Stimulated activated CD4-positive, alpha-beta T cell treated with anti-CD3 and anti-CD28 coated beads, Interleukin-1b, Interleukin-23, amount 100 ng/mL, for 1 hour (primary cell): ENCODE data around the gene FAM241B.

Experiments used
- DNase-seq, 2 donors: peaks; one replicate each; pipeline ENCODE4 v3.0.0-alpha.2; 2020; ENCODE audit warnings: low read depth in 2 of 2

The FAM241B gene

DNA sequence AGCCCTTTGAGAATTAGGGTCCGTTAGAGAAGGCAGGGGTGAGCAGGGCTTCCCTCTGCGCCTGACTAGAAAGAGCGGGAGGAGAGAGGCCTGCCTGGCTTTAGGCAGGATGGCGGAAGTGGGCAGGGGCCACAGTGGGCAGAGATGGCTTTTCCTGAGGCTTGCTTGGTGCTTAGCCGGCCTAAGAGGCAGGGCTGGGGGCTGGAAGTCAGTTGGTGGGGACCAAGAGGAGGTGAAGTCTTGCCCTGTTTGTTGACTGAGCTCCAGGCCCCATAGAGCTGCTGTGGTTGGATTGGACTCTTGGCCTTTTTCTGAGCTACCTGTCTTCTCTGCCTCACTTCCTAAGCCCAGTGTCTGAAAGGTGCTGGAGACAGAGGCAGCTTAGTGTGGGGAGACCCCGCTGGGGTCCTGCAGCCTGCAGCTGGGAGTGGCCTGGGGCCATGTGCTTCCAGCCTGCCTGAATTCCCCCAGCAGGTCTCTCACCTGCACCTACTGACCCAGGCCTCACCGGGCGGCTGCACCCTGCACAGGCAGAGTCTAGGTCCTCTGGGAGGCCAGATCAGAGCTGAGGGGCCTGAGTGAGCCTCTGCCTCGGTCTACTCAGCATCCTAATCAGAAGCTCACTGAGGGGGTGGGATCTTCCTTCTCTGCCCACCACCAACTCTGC lies 4.8 kb downstream of the FAM241B start:
- no peak for DNase-seq

DNA sequence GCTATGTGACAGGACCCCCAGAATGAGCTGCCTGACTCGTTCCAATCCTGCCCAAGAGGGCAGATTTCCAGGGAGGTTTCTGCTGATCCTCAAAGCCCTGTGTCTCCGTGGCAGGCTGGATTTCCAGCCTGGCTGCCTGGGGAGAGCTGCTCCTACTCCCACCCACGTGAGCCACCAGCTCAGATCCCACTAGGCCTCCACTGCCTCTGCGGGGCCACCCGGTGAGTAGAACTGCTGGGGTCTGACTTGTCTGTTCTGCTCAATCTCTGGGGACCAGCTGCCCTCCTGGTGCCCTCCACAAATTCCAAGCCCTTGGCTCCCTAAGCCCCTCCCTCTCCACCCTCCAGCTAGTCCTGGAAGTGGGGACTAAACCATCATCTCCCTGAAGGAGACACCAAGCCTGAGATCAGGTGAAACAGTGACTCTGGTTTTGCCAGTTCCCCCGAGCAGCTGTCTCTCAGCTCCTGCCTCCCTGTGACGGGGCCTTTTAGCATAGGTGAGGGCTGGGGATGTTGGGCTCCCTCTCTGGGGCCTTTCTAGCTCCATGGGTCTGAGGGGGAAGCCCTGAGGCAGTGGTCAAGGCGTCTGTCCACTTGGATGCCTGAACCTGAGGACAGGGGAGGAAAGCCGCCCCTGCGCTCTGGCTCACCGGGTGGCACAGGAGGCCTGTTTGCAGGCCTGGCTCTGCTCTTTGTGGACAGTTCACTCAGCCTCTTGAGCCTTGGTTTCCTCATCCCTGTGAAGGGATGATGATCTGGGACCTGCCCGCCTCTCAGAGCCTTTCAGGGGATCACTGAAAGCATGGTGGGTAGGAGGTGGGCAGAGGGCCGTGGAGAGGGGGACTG lies 5.6 kb downstream of the FAM241B start:
- DNase-seq: no peak

DNA sequence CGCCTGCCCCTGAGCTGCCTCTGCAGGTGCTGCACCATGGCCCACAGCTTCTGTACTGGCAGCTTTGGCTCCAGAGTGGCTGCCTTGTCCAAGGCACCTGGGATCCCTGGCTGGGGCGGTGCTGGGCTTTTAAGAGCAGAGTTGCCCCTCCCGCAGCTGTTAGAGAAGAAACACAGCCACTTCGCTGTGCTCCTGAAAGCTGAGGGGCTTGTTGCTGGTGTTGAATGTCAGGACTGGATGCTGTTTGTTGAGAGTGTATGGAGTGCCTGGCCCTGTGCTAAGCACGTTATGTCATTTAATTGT lies 6.2 kb downstream of the FAM241B start:
- DNase-seq: no peak

DNA sequence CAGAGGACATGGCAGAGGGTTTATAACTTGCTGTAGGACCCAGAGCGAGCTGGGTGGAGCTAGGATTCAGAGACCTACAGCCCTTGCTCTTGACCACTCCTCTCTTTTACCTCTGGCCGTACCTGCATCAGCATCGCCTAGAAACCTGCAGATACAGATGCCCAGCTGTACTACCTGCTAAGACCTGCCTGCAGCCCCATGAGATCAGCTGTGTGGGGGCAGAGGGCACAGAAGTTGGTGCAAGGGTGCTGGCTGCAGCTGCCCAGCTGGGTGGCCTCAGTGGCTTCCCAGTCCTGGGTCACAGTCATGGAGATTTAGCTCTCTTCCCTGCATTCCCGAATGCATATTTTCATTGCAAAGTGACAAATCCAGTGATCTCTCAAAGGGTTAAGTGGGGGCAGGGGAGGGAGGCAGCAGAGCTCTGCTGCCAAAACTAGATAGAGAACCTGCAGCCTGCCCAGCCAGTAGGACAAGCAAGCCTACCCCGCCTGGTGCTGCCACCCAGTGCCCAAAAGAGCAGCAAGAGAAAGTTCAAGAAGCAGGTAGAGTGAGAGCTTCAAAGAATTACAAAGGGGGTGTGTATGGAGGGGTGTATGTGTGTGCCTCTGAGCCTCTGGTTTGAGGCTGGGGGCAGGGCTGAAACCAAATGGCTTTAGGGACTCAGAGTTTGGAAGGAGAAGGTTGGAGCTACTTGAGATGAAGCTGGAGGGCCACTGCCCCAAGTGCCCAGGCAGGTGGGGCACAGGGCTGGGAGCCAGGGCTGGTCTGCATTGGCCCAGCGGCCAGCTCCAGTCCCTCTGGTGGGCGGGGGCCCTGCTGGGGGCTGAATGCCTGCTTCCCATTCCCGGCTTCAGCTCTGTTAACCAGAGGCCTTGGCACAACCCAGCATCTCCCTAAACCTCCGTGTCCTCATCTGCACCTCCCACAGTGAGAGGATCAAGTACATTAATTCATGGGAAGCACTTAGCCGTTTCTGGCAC lies 6.9 kb downstream of the FAM241B start:
- no peak for DNase-seq

DNA sequence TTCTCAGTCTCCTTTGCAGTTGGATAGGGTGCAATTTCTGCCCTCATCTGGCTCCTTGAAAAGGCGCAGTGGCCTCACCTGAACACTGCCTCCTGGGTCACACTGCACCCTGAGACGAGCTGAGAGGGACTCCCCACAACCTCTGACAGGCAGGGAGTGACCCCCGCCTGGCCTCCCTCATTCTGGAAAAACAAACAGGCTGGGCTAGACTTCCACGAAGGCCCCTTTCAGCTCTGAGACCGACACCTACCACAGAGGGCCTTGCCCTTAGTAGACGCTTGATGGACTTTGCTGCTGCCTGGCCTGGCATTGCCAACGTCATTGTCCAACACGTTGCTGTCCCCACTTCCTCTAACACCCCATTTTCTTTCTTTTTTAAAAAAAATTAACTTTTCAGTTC lies 8.6 kb downstream of the FAM241B start:
- DNase-seq: no peak

DNA sequence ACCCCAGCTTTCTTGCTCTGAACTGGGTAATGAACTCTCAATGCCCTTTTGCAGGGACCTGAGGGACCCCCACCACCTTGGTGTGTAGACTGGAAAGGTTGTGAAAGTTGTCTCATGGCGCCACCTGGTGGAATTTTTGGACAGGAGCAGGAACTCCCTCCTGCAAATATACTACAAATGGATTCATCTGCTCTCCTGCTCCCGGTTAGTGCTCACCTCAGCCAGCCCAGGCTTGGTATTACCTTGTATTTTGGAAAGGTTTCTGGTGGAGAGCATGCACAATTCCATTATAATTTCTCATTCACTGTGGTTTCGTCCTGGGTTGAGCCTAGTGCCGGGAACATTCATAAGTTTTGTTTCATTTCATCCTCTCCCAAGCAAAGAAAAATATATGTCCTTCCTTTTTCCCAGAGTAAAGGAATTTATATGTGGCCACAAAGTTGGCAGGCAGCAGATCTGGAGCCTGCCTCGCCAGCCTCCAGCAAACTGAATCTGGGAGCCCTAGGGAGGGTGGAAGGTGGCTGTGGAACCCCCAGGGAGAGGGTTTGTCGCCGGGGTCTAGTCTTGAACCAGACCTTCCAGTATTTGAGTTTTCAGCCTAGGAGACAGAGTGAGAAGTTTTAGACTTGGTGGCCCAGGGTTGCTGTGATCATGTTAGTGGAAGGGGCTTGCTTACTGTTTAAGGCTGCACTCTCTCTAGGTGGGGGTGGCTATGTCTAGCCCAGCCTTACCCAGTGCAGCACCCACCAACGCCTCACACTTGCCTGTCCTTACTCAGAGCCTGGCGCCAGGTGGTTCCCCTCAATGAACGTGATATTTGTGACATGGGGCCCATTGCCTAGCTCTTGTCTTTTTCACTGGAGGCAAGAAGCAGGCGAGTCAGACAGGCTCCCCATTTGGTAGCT lies 9.5 kb downstream of the FAM241B start:
- DNase-seq: peak; percentile 32 to 43

DNA sequence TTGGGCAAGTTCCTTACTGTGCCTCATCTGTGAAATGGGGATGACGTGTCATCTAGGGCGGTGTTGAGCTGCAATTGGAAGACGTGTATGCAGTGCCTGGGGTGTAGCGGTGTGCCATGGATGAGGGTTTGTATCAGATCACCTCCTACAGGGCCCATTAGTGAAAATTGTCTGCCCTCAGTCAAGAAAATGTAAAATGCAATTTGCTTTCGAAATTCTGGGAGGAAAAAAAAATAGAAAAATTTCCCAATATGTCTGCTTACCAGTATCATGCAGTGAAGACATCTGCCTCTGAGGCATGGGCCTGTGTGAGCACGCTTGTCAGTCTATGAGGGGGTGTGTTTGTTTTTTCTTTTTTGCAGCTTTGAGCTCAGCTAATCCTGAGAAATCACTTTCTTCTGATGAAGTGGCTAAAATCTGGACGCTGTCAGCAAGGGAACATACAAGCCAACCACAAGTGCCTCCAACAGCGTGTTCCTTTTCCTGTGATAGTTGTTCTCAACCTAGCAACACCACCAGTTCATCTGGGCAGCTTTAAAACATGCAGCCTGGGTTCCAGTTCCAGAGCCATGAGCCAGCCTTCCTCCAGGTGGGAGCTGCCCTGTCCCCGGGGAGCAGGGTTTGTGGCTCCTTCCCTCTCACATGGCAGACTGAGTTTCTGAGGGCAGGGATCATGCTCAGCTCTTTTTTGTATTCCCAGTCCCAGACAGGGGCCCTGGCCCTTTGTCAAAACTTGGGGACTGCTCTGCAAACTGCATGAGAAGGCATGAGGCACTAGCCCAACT lies 10.3 kb downstream of the FAM241B start:
- DNase-seq: no peak

DNA sequence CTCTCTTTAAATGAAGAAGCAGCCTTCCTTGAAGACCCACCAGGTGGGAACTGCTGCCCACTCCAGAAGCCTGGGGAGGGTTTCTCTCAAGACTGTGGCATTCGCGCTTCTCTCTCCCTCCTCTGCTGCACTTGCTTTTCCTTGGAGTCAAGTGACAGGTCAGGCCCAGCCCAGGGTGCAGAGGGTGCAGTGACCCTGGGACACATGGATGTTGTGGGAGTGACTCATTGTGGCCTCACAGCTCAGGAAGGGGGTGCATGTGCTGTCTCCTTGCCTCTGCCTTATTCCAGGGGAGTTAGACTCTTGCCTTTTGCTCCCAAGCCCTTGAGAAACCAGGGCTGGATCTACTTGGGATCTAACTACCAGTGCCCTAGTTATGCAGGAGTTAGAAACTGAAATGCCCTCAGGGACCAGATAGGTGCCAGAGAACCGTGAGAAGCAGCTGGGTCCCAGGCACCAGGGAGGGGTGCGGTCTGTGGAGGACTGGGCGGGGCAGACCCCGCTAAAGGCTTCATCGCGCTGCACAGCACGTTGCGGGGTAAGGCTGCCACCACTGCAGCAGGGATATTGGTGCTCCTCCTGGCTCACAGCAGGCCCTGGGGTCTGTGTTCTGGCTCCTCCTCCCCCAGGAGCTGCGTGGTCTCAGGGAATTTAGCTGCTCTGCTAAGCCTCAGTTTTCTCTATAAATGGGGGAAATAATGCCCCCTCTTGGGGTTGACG lies 11.4 kb downstream of the FAM241B start:
- DNase-seq: no peak

DNA sequence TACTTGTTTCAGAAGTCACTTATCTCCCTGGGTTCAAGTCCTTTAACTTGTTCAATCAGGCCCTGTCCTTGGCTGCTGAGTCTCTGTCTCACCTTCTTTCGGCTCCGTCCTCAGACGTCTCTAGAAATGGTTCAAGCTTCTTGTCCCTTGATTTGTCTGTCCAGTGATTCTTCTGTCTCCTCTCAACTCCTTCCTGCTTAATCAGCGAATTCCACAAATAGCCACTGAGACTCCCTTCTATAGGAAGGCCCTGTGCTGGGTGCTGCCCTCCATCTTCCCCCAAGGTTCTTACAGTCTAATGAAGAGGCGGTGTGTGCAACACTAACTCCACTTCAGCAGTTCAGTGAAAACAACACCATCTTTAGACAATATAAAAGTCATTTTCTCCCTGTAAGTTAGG lies 12.7 kb downstream of the FAM241B start:
- no peak for DNase-seq

DNA sequence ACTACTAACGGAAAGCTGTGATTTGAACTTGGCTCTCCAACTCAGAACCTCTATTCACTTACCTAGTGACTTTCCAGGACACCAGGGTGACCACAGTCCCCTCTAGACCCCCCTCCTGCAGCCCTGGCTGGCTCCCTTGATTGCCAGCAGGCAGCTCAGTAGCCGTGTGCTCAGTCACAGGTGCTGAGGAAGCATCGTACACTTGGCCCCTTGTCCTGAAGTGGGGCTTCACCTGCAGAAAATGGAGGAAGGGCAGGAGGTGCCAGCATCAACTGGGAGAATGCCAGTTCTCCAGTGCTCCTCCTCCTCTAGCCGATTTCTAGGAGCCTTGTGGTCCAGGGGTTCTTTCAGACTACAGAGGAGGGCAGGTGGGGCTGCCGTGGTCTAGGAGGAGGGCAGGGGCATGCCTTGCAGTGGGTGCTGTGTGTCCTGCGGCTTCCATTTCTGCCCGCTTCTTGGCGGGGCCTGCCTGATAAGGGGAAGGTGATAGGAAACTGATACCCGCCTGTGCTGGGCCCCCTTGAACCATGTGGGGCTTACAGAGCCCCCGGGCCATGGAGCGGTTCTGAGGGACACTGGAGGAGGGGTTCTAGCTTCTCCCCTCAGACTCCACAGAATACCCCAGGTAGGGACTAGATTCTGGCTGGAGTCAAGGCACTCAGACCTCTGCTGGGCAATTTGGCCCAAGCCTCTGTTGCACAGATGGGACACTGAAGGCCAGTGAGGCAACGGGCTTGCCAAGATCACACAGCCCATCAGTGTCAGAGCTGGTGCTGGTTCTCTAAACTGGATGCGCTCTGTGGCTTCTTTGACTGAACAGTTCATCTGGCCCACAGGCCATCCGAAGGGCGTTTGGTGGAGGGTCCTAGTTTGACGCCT lies 14.0 kb downstream of the FAM241B start:
- DNase-seq: no peak

DNA sequence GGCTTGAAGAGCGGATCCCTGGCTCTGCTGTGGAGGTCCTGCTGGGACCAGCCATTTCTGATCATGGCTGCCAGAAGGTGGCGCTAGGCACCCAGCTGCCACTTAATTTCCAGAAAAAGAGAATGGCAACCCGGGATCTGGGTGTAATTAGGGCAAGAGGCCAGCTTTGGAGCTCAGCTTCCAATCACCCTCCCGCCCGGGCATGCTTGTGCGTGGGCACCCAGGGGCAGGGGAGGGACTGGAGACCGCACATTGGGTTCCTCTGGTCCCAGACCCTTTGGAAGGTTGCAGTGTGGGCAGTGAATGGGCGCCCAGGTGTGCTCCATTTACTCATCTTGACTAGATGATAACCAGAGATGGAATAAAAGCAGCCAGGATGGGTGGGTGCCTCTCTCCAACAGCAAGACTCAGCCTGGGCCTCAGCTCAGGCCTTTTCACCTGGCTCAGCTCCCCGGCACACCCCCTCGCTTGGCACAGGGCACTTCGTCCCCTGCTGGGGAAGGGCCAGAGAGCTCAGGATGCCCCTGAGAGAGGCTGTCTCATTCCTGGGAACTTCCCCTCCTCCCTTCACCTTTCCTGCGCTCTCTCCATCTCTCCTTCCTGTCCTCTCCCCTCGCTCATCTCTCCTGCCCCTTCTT lies 14.7 kb downstream of the FAM241B start:
- DNase-seq: no peak

DNA sequence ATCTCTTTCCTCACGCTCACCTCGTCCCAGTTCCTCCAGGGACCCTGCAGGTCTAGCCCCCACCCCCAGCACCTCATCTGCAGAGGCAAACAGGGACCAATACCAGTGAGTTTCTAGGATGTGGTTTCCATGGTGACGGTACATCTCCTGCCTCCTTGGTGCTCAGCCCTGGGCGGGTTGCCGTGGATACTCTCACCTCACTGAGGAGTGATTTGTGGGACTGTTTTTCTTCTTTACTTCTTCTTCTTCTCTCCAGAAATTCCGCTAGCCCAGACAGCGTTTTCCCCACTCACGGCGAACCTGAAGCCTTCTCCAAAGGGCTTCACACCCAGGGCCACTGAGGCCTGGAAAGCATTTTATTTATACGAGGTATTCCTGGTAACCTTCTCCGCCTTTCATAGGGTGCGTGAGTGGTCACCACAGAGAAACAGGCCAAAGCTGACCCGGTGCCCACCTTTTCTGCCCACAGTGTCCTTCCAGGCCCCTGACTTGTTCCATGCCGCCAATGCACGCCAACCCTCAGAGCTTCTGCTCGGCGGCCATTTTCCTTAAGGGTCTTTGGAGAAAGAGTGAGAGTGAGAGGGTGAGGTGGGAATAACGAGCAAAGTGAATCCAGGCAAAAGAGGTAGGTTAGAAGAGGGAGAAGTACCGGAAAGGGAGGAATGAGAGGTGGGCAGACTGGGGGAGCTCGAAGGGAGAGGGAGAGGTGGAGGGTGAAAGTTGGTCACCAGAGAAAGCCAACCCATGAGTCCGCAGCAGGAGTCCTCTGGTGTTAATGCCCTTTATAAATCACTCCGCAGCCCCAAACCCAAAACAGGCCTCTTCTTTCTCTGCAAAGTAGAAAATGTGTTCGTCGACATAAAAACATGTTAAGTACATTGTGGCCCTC lies 15.5 kb downstream of the FAM241B start:
- no peak for DNase-seq

DNA sequence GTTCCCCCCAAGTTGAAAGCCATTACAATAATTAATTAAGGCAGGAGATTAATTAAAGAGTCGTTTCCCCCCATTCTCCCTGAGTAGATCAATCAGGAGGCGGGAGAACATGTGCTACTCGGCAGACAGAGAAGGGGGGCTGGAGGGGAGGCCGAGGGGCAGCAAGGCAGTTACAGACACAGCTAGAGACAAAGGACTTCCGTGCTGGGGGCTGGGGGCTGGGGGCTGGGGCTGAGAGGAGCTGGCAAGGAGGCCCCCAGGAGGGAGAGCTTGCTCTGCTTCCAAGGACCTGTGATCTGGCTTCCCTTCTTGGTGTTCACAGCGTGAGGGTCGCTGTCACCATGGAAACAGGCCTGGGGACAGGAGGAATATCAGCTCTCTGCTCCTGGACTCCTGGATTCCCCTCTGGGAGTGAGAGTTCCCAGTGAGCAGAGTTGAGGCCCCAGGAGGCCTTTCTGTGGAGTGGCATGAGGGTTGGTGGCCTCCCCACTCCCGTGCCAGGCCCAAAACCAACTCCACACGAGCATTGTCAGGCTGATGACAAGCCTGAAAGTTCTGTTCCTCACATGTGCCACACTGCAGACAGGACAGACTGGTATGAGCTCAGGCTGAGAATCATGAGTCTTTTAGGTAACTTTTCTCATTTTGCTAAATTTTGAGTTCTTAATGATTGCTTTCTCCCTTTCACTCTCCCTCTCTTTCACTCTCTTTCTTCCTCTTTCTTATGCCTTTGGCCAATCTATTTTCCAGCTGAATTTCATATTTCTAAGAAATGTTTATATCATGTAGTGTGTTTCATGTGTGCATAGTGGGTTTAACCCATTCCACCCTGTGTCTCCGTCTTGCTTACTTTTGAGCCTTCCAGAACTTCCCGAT lies 16.4 kb downstream of the FAM241B start:
- no peak for DNase-seq

DNA sequence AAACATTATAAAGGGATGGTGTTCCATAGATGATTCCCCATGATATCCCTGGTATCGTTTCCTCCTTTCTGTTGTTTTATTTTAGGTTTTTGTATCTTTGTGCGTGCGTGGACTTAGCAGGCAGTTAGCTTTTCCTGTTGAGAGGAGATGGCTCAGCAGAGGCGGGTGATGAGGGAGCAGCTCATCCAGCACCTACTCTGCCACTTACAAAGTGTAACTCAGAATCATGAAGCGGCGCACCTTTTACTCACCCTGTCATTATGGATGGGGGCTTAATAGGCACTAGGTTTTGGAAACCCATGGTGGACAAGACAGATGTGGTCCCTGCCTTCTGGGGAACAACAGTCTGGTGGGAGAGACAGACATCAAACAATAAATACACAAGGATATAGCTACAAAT lies 17.1 kb downstream of the FAM241B start:
- DNase-seq: no peak

DNA sequence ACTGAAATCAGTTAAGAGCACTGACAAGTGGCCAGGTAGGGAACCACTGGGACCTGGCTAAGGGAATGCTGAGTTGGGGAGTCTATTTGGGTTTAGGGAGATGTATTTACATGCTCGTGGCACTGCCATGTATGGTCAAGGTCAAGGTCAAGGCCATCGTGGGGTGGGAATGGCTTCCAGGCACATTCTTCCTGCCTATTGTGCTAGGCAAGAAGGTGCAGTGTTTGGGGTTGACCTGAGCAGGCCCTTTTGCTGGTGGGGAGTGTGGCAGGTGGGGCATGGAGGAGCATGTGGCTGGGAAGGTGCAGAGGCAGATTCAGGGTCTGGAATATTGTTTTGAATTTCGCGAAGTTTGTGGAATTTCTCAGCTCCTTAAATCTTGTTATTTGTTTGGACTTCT lies 17.8 kb downstream of the FAM241B start:
- no peak for DNase-seq

DNA sequence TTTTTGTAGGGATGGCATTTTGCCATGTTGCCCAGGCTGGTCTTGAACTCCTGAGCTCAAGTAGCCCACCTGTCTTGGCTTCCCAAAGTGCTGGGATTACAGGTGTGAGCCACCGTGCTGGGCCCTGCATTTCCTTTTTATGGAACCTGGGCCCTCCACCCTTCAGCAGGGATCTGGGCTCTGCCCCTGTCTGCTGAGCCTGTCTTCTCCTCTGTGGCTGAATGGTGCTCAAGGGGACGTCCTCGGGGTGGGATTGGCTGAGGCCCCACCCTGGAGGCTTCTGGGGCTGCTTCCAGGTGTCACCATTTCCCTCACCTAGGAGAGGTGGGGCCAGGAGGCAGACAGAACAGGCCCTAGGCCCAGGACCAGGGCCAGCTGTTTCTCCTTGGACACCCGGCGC lies 18.4 kb downstream of the FAM241B start:
- DNase-seq: no peak
